HepG2 (cell line): Measurements from ENCODE around the gene CBX7. TPM values are rescaled to one million over a fixed set of nuclear protein-coding genes. Genes with fewer than 3 reads are reported as not detected.

ENCODE experiments used
- ATAC-seq: fragments of 200-7000 bp; cut with Tn5 transposase; 3 replicates; pipeline ENCODE4 v1.9.1; 2020; ENCODE audit warnings: mild to moderate bottlenecking, moderate library complexity
- BruUV-seq: library from RNA; stranded (reverse); fragments of 400-500 nt; replicated peaks from 2 replicates; lab custom pipeline; 2021; lab: Mats Ljungman, UMichigan
- CTCF ChIA-PET: fragments of 300-600 bp; formaldehyde crosslinking; extraction: SDS; loops from one replicate; lab custom pipeline; 2021; ENCODE audit warnings: low total read pairs, inconsistent platforms, low intra/inter-chr PET ratio; lab: Yijun Ruan, JAX
- POLR2A ChIA-PET: fragments of 350-600 bp; sonication (Branson Sonifier 250); formaldehyde crosslinking; loops from one replicate; lab custom pipeline; 2020; ENCODE audit warnings: antibody characterized with exemption, inconsistent platforms; lab: Yijun Ruan, JAX
- DNase-seq: peaks from one replicate; pipeline ENCODE4 v3.0.0-alpha.2; 2015; ENCODE audit warnings: low spot score
- FAIRE-seq: peaks from 3 replicates; lab custom pipeline; 2011; peaks lifted over from hg19 to GRCh38; lab: Jason Lieb, UNC
- H2AFZ ChIP-seq: one replicate; pipeline ENCODE4 v1.6.1; 2011; ENCODE audit warnings: low read length, inconsistent platforms
- H3K27ac ChIP-seq: fragments of 300-600 bp; 3 replicates; pipeline ENCODE4 v1.8.0; 2011; ENCODE audit warnings: mixed run types, mild to moderate bottlenecking, mixed read lengths, low read length, inconsistent platforms; ENCODE audit not compliant: insufficient read depth; ENCODE audit errors: extremely low read length
- H3K27me3 ChIP-seq, 2 experiments: fragments of 200-600 bp in 1 of 2; 2 replicates in 1 of 2; 3 replicates in 1 of 2; pipeline versions ENCODE4 v1.6.0 to v1.8.0; 2011; ENCODE audit warnings: low read length in 2 of 2, mild to moderate bottlenecking in 2 of 2, moderate library complexity in 2 of 2, inconsistent platforms in 1 of 2; ENCODE audit not compliant: insufficient read depth in 2 of 2, control insufficient read depth in 1 of 2
- H3K36me3 ChIP-seq, 2 experiments: fragments of 200-600 bp in 1 of 2; replicated peaks in 1 of 2; 2 replicates in 1 of 2; 3 replicates in 1 of 2; pipeline versions ENCODE4 v1.5.1 to v1.8.0; 2011; ENCODE audit warnings: low read length in 2 of 2, inconsistent platforms in 1 of 2; ENCODE audit not compliant: insufficient read depth in 2 of 2, control insufficient read depth in 1 of 2
- H3K4me1 ChIP-seq: 2 replicates; pipeline ENCODE4 v1.5.1; 2012; ENCODE audit warnings: low read length, inconsistent platforms; ENCODE audit not compliant: insufficient read depth
- H3K4me2 ChIP-seq: 2 replicates; pipeline ENCODE4 v1.6.0; 2011; ENCODE audit warnings: low read depth, low read length, inconsistent platforms
- H3K4me3 ChIP-seq, 3 experiments: fragments of 200-600 bp in 1 of 3; sonication (generic), shearing (Covaris generic) in 1 of 3; replicated peaks in 1 of 3; 2 replicates each; pipeline ENCODE4 v1.5.1; 2011 to 2016; ENCODE audit warnings: low read length in 3 of 3, inconsistent platforms in 2 of 3, low read depth in 2 of 3, mild to moderate bottlenecking in 2 of 3, control low read depth in 1 of 3, mixed read lengths in 1 of 3; ENCODE audit not compliant: insufficient read depth in 1 of 3
- H3K79me2 ChIP-seq: one replicate; pipeline ENCODE4 v1.6.1; 2011; ENCODE audit warnings: low read length, inconsistent platforms; ENCODE audit not compliant: insufficient read depth
- H3K9ac ChIP-seq: 2 replicates; pipeline ENCODE4 v1.6.0; 2011; ENCODE audit warnings: mild to moderate bottlenecking, low read depth, low read length, inconsistent platforms; ENCODE audit not compliant: insufficient read depth
- H3K9me3 ChIP-seq: 2 replicates; pipeline ENCODE4 v1.5.1; 2012; ENCODE audit warnings: mild to moderate bottlenecking, low read length
- H4K20me1 ChIP-seq: 2 replicates; pipeline ENCODE4 v1.6.0; 2011; ENCODE audit warnings: inconsistent platforms, mild to moderate bottlenecking, low read length, moderate library complexity; ENCODE audit not compliant: insufficient read depth
- ELF3 ChIP-seq: IDR thresholded peaks from 2 replicates; pipeline ENCODE4 v1.6.1; 2016; ENCODE audit warnings: missing genetic modification reagents, missing compliant biosample characterization
- MAZ ChIP-seq, 2 experiments: sonication (generic) in 1 of 2; formaldehyde crosslinking in 1 of 2; IDR thresholded peaks; 2 replicates each; pipeline versions ENCODE4 v1.5.0 to v1.6.1; 2012 to 2020; ENCODE audit warnings: low read depth in 2 of 2, mild to moderate bottlenecking in 2 of 2, borderline replicate concordance in 1 of 2, improper control_type of control experiment in 1 of 2, low read length in 1 of 2, missing genetic modification reagents in 1 of 2, moderate library complexity in 1 of 2
- MZF1 ChIP-seq: sonication (generic); formaldehyde crosslinking; IDR thresholded peaks from 2 replicates; pipeline ENCODE4 v1.8.1; 2023; ENCODE audit warnings: mild to moderate bottlenecking, missing genetic modification reagents, borderline replicate concordance
- RARG ChIP-seq: sonication (generic); formaldehyde crosslinking; IDR thresholded peaks from 2 replicates; pipeline ENCODE4 v1.4.0; 2020; ENCODE audit warnings: low read depth, mild to moderate bottlenecking, missing genetic modification reagents
- RXRA ChIP-seq: sonication (generic); formaldehyde crosslinking; IDR thresholded peaks from 2 replicates; pipeline ENCODE4 v1.5.1; 2020; ENCODE audit warnings: missing genetic modification reagents
- SMARCE1 ChIP-seq: fragments of 450-650 bp; IDR thresholded peaks from 2 replicates; pipeline ENCODE4 v1.6.1; 2017; ENCODE audit warnings: borderline replicate concordance
- XRCC5 ChIP-seq: fragments of 200-400 bp; formaldehyde crosslinking; optimal IDR thresholded peaks from 2 replicates; pipeline ENCODE3; 2017; ENCODE audit warnings: mild to moderate bottlenecking, low read length
- ZBTB1 ChIP-seq: sonication (generic); formaldehyde crosslinking; IDR thresholded peaks from 2 replicates; pipeline ENCODE4 v1.4.0; 2020; ENCODE audit warnings: missing genetic modification reagents, borderline replicate concordance
- ZFX ChIP-seq: sonication (generic); formaldehyde crosslinking; IDR thresholded peaks from 2 replicates; pipeline ENCODE4 v1.4.0; 2020; ENCODE audit warnings: mild to moderate bottlenecking, low read depth, missing genetic modification reagents, moderate library complexity
- ZNF510 ChIP-seq: sonication (generic); formaldehyde crosslinking; IDR thresholded peaks from 2 replicates; pipeline ENCODE4 v1.4.0; 2020; ENCODE audit warnings: low read depth, mild to moderate bottlenecking, missing genetic modification reagents
- WGBS: methylation state at CpG from one replicate; pipeline ENCODE4 v1.1.6; 2017; ENCODE audit warnings: low lambda C conversion rate; 5-methylcytosine and 5-hydroxymethylcytosine counted together
- in situ Hi-C: cut with HindIII; loops from 2 replicates; pipeline ENCODE4 v1.10.0; 2017; ENCODE audit warnings: low pct_unique_long_range_greater_than_20kb; ENCODE audit not compliant: extremely low pct_ligation_motif_present
- intact Hi-C: fragments of 100-400 bp; cut with micrococcal nuclease; formaldehyde crosslinking; loops from one replicate; pipeline ENCODE4 v1.10.0; 2022; ENCODE audit not compliant: unreplicated experiment
- polyA plus RNA-seq, 8 experiments: library from polyadenylated mRNA; depleted of rRNA in 3 of 8; stranded (reverse) in 7 of 8; unstranded in 1 of 8; fragments of >200 nt; fragmentation: Illumina TruSeq in 4 of 8; extraction: Trizol in 4 of 8; gene quantifications; 2 replicates each; pipeline versions ENCODE4 v1.2.1 to v1.2.3, GENCODE V29; 2011 to 2016; ENCODE audit warnings: low read depth in 4 of 8, missing spikeins in 1 of 8, mixed read lengths in 1 of 8; ENCODE audit not compliant: insufficient read depth in 1 of 8
- total RNA-seq, 5 experiments: library from RNA; depleted of rRNA; stranded (reverse); fragments of >200 nt; fragmentation: Illumina TruSeq; extraction: Trizol; gene quantifications; 2 replicates each; pipeline ENCODE4 v1.2.3, GENCODE V29; 2016; ENCODE audit warnings: low read depth in 1 of 5
- TF ChIP-seq, protein P1 (sequence below): sonication (generic); formaldehyde crosslinking; IDR thresholded peaks from 2 replicates; pipeline ENCODE4 v1.4.0; 2020; ENCODE audit warnings: missing genetic modification reagents
- TF ChIP-seq, protein P2 (sequence below): sonication (generic); formaldehyde crosslinking; IDR thresholded peaks from 2 replicates; pipeline ENCODE4 v1.4.0; 2020; ENCODE audit warnings: missing genetic modification reagents
- TF ChIP-seq, protein P3 (sequence below): sonication (generic); formaldehyde crosslinking; IDR thresholded peaks from 2 replicates; pipeline ENCODE4 v1.8.1; 2023; ENCODE audit warnings: missing genetic modification reagents, inconsistent platforms, borderline replicate concordance
- TF ChIP-seq, protein P4 (sequence below): sonication (generic); formaldehyde crosslinking; conservative IDR thresholded peaks from 2 replicates; pipeline ENCODE4 v1.5.0; 2020; ENCODE audit warnings: missing genetic modification reagents
- TF ChIP-seq, protein P5 (sequence below): IDR thresholded peaks from 2 replicates; pipeline ENCODE4 v1.6.1; 2012; ENCODE audit warnings: inconsistent platforms

The CBX7 gene
- total and polyA plus RNA-seq, 2 of the 13 experiments (the other 11 are each of a cell fraction or from before 2014, with no cell fraction given), result 0.35 to 4.9 TPM

DNA sequence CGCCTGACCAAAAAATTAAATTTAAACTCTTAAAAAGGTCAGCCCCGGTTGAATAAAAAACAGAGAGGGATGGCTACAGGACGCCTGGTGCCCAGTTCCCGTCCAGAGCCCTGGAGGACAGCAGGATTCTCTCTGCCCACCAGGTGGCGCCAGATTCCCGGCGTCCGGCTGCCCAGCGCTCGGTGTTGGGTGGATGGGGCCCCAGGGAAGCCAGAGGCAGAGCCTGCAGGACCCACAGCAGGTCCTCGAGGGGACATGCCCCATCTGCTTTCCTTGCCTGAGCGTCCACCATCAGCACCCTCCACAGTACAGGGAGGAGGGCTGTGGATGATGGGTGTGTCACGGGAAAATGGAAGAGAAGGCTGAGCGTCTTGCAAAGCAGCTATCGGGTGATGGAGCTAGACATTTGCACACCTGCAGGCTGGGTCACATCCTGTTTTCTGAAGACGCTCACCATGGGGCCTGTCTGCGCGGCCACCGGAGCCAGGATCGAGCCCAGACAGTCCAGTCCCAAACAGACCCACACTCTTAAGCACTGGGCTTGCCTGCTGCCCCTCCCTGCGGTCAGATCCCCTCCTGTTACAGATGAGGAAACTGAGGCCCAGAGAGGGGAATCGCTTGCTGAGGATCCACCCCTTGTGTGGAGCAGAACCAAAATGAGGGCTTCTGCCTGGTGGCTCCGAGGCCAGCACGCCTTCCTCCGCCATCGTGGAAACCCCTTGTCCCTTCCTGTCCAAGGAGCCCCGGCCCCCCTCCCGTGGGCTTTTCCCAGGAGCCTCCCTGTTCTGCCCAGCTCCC lies 18.5 kb upstream of the CBX7 start:
- peaks cover 54% of the 10 kb centered on the region for H3K4me1 ChIP-seq
- no peaks in the 10 kb centered on the region for H4K20me1 ChIP-seq
- H3K36me3 ChIP-seq, result no peaks in the 10 kb centered on the region
- no peaks in the 10 kb centered on the region for H3K79me2 ChIP-seq
- ATAC-seq, result peak; percentile 80
- peak overlapping the region in 1 of 3 experiments; percentile 13; a peak in 1 of 6 replicates for H3K4me3 ChIP-seq
- no TSS peak for BruUV-seq
- H3K4me2 ChIP-seq, result peak overlapping the region; percentile 56
- in situ Hi-C loops (loop anchor here (5.0 kb wide), 1 partner anchor 141 kb away; no protein-coding TSS in a partner anchor), intact Hi-C loops (loop anchor here (2.0 to 10.0 kb wide), 4 partner anchors 41 to 138 kb away; partner anchors contain the start of gene PDGFB)
- H3K9ac ChIP-seq, result no peak overlapping the region
- H2AFZ ChIP-seq, result no peak overlapping the region
- H3K27me3 ChIP-seq, result peaks cover 0 to 2% of the 10 kb centered on the region in 2 experiments; a peak in 1 of 5 replicates
- H3K9me3 ChIP-seq, result peaks cover 2% of the 10 kb centered on the region; the same call in 1 of the 2 replicates
- H3K27ac ChIP-seq, result no peak overlapping the region
- FAIRE-seq, result peak; percentile 30
- 31% methylated on average over 13 of the region's 28 CpGs for WGBS
- peak; percentile 53 for DNase-seq
- ChIA-PET POLR2A (interaction anchor here (0.7 to 2.2 kb wide), 7 partner anchors 19 to 149 kb away, joined by 3 to 7 read pairs (median 4); partner anchors contain the start of genes CBX7 and RPL3), CTCF (interaction anchor here (1.2 to 4.6 kb wide), 4 partner anchors 45 to 145 kb away, joined by 4 to 27 read pairs (median 6); no protein-coding TSS in a partner anchor)
- TF ChIP-seq ZNF510 (CRISPR knock-in tag) (no peak), RARG (CRISPR knock-in tag) (no peak), ZFX (CRISPR knock-in tag) (peak; percentile 25; the same call in 1 of the 2 replicates), XRCC5 (peak; percentile 27), RXRA (CRISPR knock-in tag) (0 out of 2 replicates have a peak, but pooled peaks have one; percentile 43), SMARCE1 (no peak), ZBTB1 (CRISPR knock-in tag) (no peak), MAZ (IDR thresholded peaks at IDR 0.05; ENCODE audit: borderline replicate concordance, low read depth, low read length) (peak; percentile 51; the same call in 1 of the 2 replicates), MAZ (CRISPR knock-in tag; IDR thresholded peaks at IDR 0.05; ENCODE audit: low read depth) (no peak; the same call in 1 of the 2 replicates), ELF3 (CRISPR knock-in tag) (0 out of 2 replicates have a peak, but pooled peaks have one; percentile 40), MZF1 (CRISPR knock-in tag) (no peak)
- TF ChIP-seq, protein P1, sequence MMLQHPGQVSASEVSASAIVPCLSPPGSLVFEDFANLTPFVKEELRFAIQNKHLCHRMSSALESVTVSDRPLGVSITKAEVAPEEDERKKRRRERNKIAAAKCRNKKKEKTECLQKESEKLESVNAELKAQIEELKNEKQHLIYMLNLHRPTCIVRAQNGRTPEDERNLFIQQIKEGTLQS (CRISPR knock-in tag), result no peak
- TF ChIP-seq, protein P2, sequence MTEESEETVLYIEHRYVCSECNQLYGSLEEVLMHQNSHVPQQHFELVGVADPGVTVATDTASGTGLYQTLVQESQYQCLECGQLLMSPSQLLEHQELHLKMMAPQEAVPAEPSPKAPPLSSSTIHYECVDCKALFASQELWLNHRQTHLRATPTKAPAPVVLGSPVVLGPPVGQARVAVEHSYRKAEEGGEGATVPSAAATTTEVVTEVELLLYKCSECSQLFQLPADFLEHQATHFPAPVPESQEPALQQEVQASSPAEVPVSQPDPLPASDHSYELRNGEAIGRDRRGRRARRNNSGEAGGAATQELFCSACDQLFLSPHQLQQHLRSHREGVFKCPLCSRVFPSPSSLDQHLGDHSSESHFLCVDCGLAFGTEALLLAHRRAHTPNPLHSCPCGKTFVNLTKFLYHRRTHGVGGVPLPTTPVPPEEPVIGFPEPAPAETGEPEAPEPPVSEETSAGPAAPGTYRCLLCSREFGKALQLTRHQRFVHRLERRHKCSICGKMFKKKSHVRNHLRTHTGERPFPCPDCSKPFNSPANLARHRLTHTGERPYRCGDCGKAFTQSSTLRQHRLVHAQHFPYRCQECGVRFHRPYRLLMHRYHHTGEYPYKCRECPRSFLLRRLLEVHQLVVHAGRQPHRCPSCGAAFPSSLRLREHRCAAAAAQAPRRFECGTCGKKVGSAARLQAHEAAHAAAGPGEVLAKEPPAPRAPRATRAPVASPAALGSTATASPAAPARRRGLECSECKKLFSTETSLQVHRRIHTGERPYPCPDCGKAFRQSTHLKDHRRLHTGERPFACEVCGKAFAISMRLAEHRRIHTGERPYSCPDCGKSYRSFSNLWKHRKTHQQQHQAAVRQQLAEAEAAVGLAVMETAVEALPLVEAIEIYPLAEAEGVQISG (CRISPR knock-in tag), result 0 out of 2 replicates have a peak, but pooled peaks have one; percentile 13
- TF ChIP-seq, protein P3, sequence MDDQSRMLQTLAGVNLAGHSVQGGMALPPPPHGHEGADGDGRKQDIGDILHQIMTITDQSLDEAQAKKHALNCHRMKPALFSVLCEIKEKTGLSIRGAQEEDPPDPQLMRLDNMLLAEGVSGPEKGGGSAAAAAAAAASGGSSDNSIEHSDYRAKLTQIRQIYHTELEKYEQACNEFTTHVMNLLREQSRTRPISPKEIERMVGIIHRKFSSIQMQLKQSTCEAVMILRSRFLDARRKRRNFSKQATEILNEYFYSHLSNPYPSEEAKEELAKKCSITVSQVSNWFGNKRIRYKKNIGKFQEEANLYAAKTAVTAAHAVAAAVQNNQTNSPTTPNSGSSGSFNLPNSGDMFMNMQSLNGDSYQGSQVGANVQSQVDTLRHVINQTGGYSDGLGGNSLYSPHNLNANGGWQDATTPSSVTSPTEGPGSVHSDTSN (CRISPR knock-in tag), result no peak
- TF ChIP-seq, protein P4, sequence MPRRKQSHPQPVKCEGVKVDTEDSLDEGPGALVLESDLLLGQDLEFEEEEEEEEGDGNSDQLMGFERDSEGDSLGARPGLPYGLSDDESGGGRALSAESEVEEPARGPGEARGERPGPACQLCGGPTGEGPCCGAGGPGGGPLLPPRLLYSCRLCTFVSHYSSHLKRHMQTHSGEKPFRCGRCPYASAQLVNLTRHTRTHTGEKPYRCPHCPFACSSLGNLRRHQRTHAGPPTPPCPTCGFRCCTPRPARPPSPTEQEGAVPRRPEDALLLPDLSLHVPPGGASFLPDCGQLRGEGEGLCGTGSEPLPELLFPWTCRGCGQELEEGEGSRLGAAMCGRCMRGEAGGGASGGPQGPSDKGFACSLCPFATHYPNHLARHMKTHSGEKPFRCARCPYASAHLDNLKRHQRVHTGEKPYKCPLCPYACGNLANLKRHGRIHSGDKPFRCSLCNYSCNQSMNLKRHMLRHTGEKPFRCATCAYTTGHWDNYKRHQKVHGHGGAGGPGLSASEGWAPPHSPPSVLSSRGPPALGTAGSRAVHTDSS (CRISPR knock-in tag), result 0 out of 2 replicates have a peak, but pooled peaks have one; percentile 30
- TF ChIP-seq, protein P5, sequence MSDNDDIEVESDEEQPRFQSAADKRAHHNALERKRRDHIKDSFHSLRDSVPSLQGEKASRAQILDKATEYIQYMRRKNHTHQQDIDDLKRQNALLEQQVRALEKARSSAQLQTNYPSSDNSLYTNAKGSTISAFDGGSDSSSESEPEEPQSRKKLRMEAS, result 0 out of 2 replicates have a peak, but pooled peaks have one; percentile 18
